Retina (tissue), 1 donor: Measurements from ENCODE around the gene RRM2.

Experiments used
- DNase-seq: peaks from one replicate; pipeline ENCODE4 v3.0.0-alpha.2; 2016

RRM2 gene

GRCh38 chr2:10122500-10123280, at the start of gene RRM2:
Gene RRM2 (plus strand): TSS chr2:10122739. CDS start chr2:10122799, 60 bp downstream.
- DNase-seq, result peak; percentile 92

- DNase-seq, result no peak
Observed at GRCh38 chr2:10073706-10074105, 48.8 kb upstream of the RRM2 start.

- no peak for DNase-seq
Observed at GRCh38 chr2:10075101-10075500, 47.4 kb upstream of the RRM2 start.

DNA sequence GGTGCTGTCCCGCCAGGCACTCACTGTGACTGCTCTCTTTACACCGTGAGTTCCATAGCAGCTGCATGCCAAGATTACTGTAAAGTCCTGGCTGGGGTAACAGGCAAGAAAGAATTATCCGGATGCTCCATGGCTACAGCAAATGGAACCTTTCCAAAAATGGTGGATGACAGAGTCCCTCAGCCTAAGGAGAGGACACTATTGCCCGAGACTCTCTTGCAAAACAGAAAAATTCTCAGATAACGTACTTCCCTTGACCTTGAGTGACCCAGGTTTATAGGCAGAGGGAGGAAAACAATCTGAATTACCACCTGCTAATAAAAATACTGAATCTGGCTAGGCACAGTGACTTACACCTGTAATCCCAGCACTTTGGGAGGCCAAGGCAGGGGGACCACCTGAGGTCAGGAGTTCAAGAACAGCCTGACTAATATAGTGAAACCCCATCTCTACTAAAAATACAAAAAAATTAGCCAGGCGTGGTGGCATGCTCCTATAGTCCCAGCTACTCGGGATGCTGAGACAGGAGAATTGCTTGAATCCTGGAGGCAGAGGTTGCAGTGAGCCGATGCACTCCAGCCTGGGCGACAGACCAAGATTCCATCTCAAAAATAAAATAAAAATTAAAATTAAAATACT, 46.8 kb upstream of the RRM2 start:
- no peak for DNase-seq

DNA sequence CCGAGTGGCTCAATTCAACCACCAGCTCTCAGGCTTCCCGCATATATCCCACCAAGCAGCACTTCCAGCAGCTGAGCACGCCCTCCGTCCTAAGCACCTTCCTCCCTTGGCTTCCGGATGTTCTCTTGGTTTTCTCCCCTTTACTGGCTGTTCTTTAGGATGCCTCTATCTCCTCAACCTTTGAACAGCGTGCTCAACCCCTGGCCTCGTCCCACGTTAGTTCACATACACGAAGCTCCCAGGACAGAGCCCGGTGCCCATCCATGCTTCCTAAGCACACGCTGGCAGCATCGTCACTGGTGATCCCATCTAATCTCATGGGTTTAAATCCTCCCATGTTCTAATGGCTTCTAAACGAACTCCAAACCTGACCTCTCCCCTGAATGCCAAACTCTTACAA, 46.0 kb upstream of the RRM2 start:
- DNase-seq, result no peak

DNA sequence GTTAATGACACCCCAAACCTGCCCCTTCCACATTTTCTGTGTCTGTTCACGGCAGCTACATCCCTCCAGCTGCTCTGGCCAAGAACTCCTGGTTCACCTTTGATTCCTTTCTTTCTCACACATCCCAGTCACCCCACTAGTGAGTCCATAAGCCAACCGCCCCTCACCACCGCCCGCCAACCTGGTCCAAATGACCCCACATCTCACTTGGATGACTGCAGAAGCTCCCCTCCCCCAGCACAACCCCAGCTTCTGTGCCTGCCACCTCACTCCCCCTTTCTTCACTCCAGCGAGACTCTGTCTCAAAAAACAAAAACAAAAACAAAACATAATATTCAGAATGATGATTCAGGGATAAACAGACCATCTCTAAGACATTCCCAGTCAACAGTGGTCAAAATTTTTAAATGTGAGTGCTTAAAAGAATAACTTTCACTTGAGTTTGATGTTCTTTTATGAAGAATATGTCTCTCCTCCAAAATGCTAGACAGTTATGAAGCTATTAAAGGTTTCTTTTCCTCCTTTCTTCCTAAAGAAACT, 45.5 kb upstream of the RRM2 start:
- DNase-seq, result no peak

DNA sequence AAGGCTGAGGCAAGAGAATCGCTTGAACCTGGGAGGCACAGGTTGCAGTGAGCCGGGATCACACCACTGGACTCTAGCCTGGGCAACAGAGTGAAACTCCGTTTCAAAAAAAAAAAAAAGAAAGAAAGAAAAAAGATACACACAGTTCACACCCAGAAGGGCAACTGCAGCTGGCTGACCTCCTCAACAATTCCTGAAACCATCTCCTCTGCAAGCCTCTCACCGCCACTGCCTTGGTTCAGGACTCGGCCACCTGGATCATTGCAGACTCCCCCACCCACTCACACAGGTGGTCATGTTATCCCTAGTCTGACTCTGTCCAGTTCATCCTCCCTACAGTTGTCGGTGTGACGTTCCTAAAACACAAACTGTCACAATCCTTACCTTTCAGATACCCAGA, 44.5 kb upstream of the RRM2 start:
- DNase-seq, result no peak

DNA sequence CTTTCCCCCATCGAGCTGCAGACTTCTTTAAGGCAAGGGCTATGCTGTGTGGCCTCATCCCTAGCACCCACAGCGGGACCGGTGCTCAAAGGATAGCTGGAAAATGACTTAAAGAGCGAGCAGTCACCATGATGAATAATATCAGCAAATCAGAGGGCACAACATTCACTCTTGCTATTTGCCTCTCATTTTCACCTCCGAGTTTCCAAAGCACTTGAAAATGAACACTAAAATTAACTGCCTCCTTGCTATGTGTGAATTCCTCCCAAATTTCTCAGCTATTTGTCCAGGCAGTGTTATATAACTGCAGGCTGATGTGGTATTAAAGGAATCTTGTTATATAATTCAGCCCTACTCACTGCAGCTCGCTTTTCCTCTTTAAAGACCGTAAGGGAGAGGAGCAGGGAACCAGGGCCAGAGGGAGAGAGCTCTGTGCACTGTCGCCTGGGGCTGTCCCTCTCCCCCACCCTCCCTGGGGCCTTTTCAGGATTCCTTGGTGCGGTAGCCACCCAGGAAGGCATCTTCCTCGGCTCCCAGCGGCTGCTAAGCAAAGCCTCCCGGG, 43.8 kb upstream of the RRM2 start:
- DNase-seq, result no peak

- DNase-seq, result peak; percentile 71
Observed at GRCh38 chr2:10079266-10079869, 43.2 kb upstream of the RRM2 start.

GRCh38 chr2:10079870-10080535, 42.5 kb upstream of the RRM2 start, which contains the start of gene CYS1:
Gene CYS1 (minus strand): TSS chr2:10080411. CDS start chr2:10080223, 188 bp downstream.
- no peak for DNase-seq

- peak; percentile 44 for DNase-seq
Observed at GRCh38 chr2:10080536-10081304, 41.8 kb upstream of the RRM2 start.

DNA sequence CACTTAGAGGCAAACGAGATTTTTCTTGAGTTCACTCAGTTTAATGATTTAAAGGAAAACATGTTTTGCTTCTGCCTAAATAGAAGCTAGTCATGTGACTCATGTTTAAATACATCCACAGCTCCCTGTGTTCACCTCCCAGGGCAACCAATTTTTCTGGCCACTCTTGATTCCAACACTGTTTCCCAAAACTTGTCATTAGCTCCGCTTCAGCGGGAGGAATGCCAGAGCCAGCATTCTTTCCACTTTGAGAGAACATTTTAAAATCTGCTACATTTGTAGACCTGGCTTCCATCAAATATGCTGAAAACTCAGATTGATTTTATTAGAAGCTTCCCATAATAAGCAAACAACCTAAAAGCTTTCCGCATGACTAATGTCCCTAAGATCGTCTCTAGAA, 39.5 kb upstream of the RRM2 start:
- no peak for DNase-seq

GRCh38 chr2:10083692-10084211, 38.8 kb upstream of the RRM2 start:
- DNase-seq, result no peak

DNA sequence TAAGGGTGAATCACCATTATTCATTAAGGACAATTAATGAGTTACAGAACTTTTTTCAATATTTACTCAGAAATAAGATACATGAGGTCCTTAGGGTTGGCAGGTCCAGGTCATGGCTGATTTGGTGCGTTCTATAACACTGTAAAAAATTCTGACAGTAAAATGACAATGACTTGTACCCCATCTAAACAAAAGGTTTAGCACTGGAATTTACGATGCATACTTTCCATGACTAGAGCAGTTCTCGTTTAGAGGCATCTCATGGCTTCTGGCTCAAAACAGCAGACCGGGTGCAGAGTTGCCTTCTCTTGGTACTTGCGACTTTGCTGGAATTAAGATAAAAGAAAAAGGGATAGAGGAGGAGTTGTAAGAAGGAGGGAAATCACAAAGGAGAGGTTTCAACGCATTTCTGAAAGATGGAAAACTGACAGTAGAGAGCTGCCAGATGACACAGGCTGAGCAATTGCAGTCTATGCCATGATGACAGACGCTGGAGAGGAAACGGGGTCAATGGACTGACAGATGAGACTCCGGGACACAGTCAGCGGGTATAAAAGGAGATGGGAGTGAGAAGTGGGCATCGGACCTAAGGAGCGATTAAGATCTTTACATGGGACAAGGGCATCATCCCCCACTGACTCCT, 38.2 kb upstream of the RRM2 start:
- DNase-seq, result peak; percentile 57

DNA sequence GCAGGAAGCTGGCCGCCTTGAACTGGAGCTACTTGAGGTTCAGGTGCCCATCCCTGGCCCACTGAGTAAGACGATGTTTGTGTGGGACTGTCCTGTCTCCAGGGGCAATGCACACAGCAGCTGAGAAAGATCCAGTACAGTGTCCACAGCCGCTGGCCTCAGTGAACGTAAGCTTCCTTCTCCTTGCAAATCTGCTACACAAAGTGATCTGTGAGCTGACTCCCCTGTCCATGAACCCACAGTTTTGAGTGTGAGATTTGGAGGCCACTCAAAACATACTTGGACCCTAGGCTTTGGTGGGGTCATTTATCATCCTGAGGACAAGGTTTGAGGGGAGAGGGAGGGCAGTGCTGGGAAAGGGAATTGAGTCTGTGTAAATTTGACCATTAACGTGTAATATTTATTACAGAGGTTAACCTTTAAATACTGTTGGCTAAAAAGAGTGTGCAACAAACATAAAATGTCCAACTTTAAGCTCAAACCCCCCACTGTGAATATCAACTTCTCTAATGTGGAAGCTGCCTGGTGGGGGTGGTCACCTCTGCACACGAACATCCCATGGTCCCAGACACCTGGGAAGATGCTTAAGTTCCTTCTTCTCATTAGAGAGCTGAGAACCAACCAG, 37.4 kb upstream of the RRM2 start:
- DNase-seq, result no peak

DNA sequence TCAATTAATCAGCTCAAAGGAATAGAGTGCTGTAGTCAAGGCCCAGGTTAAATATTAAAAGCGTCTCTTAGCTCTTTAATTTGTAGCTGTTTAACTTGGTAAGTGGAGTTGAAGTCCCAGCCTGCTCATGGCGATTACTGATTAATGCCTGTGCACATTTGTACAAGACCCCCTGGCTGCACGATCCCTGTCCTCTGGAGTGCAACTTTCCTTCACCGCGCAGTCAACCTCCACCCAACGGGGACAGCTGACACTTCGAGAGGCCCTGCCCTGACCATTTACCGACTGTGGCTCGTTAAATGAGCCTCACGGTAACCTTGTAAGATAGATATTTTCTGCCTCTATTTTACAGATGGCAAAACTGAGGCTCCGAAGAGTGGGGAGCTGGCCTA, 36.9 kb upstream of the RRM2 start:
- no peak for DNase-seq

DNA sequence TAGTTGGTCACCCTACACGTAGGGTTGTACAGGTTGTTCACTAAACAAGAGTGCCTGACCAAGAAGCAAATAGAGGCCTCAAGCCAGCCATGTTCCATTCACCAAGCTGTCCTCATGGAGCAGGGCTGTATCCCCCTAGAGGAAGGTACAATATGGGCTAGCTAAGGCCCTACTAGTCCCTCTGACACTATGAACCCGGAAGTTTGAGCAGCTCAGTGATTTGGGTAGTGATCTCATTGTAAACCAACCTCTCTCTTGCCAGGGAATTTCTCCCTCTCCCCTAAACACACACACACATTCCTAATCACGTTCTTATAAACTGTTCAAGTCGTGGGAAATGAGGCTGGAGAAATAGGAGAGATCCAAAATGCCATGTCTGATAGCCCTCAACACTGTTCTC, 35.6 kb upstream of the RRM2 start:
- DNase-seq, result no peak

DNA sequence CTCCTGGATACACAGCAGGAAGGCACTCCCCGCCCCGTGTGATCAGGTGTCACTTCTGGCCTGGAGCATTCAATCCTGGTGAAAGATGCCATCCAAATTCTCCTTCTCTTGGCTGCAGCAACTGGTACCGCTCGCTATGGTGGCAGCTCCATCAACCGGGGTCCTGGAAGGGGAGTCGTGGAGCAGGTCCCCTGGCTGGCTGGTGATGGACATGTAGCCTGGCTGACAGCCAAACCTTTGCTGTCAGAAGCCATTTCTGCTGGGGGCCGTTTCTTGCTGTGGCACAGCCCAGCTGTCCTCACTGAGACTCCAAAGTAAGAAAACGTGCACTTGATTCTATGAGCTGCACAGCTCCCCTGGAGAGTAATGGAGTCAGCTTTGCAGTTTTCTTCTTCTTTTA, 35.2 kb upstream of the RRM2 start:
- no peak for DNase-seq

- DNase-seq, result no peak
Observed at GRCh38 chr2:10089565-10090190, 32.9 kb upstream of the RRM2 start.

DNA sequence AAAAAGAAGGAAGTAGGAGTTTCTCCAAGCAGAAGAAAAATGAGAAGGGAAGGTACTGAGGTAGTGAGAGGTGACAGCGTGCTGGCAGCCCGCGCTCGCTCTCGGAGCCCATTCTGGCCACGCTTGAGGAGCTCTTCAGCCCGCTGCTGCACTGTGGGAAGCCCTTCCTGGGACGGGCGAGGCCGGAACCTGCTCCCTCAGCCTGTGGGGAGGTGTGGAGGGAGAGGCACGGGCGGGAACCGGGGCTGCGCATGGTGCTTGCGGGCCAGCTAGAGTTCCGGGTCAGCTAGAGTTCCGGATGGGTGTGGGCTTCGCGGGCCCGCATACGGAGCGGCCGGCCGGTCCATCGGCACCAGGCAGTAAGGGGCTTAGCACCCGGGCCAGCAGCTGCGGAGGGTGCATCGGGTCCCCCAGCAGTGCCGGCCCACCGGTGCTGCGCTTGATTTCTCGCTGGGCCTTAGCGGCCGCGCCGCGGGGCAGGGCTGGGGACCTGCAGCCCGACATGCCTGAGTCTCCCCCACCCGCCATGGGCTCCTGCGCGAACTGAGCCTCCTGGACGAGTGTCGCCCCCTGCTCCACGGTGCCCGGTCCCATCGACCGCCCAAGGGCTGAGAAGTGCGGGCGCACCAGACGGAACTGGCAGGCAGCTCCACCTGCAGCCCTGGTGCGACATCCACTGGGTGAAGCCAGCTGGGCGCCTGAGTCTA, 31.2 kb upstream of the RRM2 start:
- peak; percentile 41 for DNase-seq
